ENCODE results near the gene CD47.

CD47 gene

GRCh38 chr3:108036984-108037741, 53.7 kb downstream of the CD47 start:
- no peaks in the 10 kb centered on the region for H3K4me1 ChIP-seq (ENCODE audit: control insufficient read depth, insufficient read depth, low read length, poor library complexity, severe bottlenecking)
- H3K9me3 ChIP-seq (ENCODE audit: control insufficient read depth, low read length) = no peaks in the 10 kb centered on the region
- H3K4me3 ChIP-seq (ENCODE audit: insufficient read depth, low read depth, low read length, poor library complexity, severe bottlenecking) = no peak overlapping the region
- no peak for DNase-seq
- no peak overlapping the region for H3K27ac ChIP-seq (ENCODE audit: insufficient read depth, low read length, poor library complexity, severe bottlenecking)
- H3K36me3 ChIP-seq (ENCODE audit: control insufficient read depth, insufficient read depth, low read length) = peaks cover 48% of the 10 kb centered on the region
- H3K27me3 ChIP-seq (replicated peaks; ENCODE audit: control insufficient read depth, insufficient read depth, low read length, poor library complexity, severe bottlenecking) = no peaks in the 10 kb centered on the region

GRCh38 chr3:108036401-108036800, 54.4 kb downstream of the CD47 start:
- Histone ChIP-seq H3K27ac (ENCODE audit: insufficient read depth, low read length, poor library complexity, severe bottlenecking) (no peak overlapping the region), H3K9me3 (ENCODE audit: control insufficient read depth, low read length) (no peaks in the 10 kb centered on the region)

GRCh38 chr3:108035751-108036150, 55.1 kb downstream of the CD47 start:
- DNase-seq = no peak
- no peaks in the 10 kb centered on the region for H3K4me1 ChIP-seq (ENCODE audit: control insufficient read depth, insufficient read depth, low read length, poor library complexity, severe bottlenecking)
- H3K36me3 ChIP-seq (ENCODE audit: control insufficient read depth, insufficient read depth, low read length) = peaks cover 44% of the 10 kb centered on the region
- no peak overlapping the region for H3K27ac ChIP-seq (ENCODE audit: insufficient read depth, low read length, poor library complexity, severe bottlenecking)
- H3K9me3 ChIP-seq (ENCODE audit: control insufficient read depth, low read length) = no peaks in the 10 kb centered on the region
- H3K4me3 ChIP-seq (ENCODE audit: insufficient read depth, low read depth, low read length, poor library complexity, severe bottlenecking) = no peak overlapping the region
- no peaks in the 10 kb centered on the region for H3K27me3 ChIP-seq (replicated peaks; ENCODE audit: control insufficient read depth, insufficient read depth, low read length, poor library complexity, severe bottlenecking)

More at GRCh38 chr3:108036401-108036800, 54.4 kb downstream of the CD47 start:
- H3K36me3 ChIP-seq (ENCODE audit: control insufficient read depth, insufficient read depth, low read length) = peaks cover 44% of the 10 kb centered on the region
- no peak overlapping the region for H3K4me3 ChIP-seq (ENCODE audit: insufficient read depth, low read depth, low read length, poor library complexity, severe bottlenecking)
- no peaks in the 10 kb centered on the region for H3K4me1 ChIP-seq (ENCODE audit: control insufficient read depth, insufficient read depth, low read length, poor library complexity, severe bottlenecking)
- no peaks in the 10 kb centered on the region for H3K27me3 ChIP-seq (replicated peaks; ENCODE audit: control insufficient read depth, insufficient read depth, low read length, poor library complexity, severe bottlenecking)
- no peak for DNase-seq

- Histone ChIP-seq H3K27me3 (replicated peaks; ENCODE audit: control insufficient read depth, insufficient read depth, low read length, poor library complexity, severe bottlenecking) (no peaks in the 10 kb centered on the region), H3K36me3 (ENCODE audit: control insufficient read depth, insufficient read depth, low read length) (peaks cover 22% of the 10 kb centered on the region), H3K4me3 (ENCODE audit: insufficient read depth, low read depth, low read length, poor library complexity, severe bottlenecking) (no peak overlapping the region), H3K27ac (ENCODE audit: insufficient read depth, low read length, poor library complexity, severe bottlenecking) (no peak overlapping the region), H3K9me3 (ENCODE audit: control insufficient read depth, low read length) (no peaks in the 10 kb centered on the region), H3K4me1 (ENCODE audit: control insufficient read depth, insufficient read depth, low read length, poor library complexity, severe bottlenecking) (no peaks in the 10 kb centered on the region)
- DNase-seq = no peak
These were observed 58.9 kb downstream of the CD47 start for GRCh38 chr3:108031895-108032294.

- Histone ChIP-seq H3K27ac (ENCODE audit: insufficient read depth, low read length, poor library complexity, severe bottlenecking) (no peak overlapping the region), H3K4me1 (ENCODE audit: control insufficient read depth, insufficient read depth, low read length, poor library complexity, severe bottlenecking) (no peaks in the 10 kb centered on the region), H3K4me3 (ENCODE audit: insufficient read depth, low read depth, low read length, poor library complexity, severe bottlenecking) (no peak overlapping the region), H3K27me3 (replicated peaks; ENCODE audit: control insufficient read depth, insufficient read depth, low read length, poor library complexity, severe bottlenecking) (no peaks in the 10 kb centered on the region), H3K9me3 (ENCODE audit: control insufficient read depth, low read length) (no peaks in the 10 kb centered on the region), H3K36me3 (ENCODE audit: control insufficient read depth, insufficient read depth, low read length) (peaks cover 21% of the 10 kb centered on the region)
- DNase-seq = no peak
These were observed 59.9 kb downstream of the CD47 start for GRCh38 chr3:108030960-108031359.

- H3K27ac ChIP-seq (ENCODE audit: insufficient read depth, low read length, poor library complexity, severe bottlenecking) = no peak overlapping the region
- H3K4me1 ChIP-seq (ENCODE audit: control insufficient read depth, insufficient read depth, low read length, poor library complexity, severe bottlenecking) = no peaks in the 10 kb centered on the region
- H3K9me3 ChIP-seq (ENCODE audit: control insufficient read depth, low read length) = no peaks in the 10 kb centered on the region
- no peak for DNase-seq
- no peak overlapping the region for H3K4me3 ChIP-seq (ENCODE audit: insufficient read depth, low read depth, low read length, poor library complexity, severe bottlenecking)
- no peaks in the 10 kb centered on the region for H3K27me3 ChIP-seq (replicated peaks; ENCODE audit: control insufficient read depth, insufficient read depth, low read length, poor library complexity, severe bottlenecking)
- H3K36me3 ChIP-seq (ENCODE audit: control insufficient read depth, insufficient read depth, low read length) = peaks cover 21% of the 10 kb centered on the region
These were observed 61.4 kb downstream of the CD47 start for GRCh38 chr3:108029466-108029865.

GRCh38 chr3:108028896-108029295, 61.9 kb downstream of the CD47 start:
- no peak overlapping the region for H3K27ac ChIP-seq (ENCODE audit: insufficient read depth, low read length, poor library complexity, severe bottlenecking)
- H3K36me3 ChIP-seq (ENCODE audit: control insufficient read depth, insufficient read depth, low read length) = peaks cover 17% of the 10 kb centered on the region
- no peaks in the 10 kb centered on the region for H3K9me3 ChIP-seq (ENCODE audit: control insufficient read depth, low read length)
- no peak overlapping the region for H3K4me3 ChIP-seq (ENCODE audit: insufficient read depth, low read depth, low read length, poor library complexity, severe bottlenecking)
- DNase-seq = no peak
- no peaks in the 10 kb centered on the region for H3K27me3 ChIP-seq (replicated peaks; ENCODE audit: control insufficient read depth, insufficient read depth, low read length, poor library complexity, severe bottlenecking)
- no peaks in the 10 kb centered on the region for H3K4me1 ChIP-seq (ENCODE audit: control insufficient read depth, insufficient read depth, low read length, poor library complexity, severe bottlenecking)

- Histone ChIP-seq H3K27me3 (replicated peaks; ENCODE audit: control insufficient read depth, insufficient read depth, low read length, poor library complexity, severe bottlenecking) (no peaks in the 10 kb centered on the region), H3K27ac (ENCODE audit: insufficient read depth, low read length, poor library complexity, severe bottlenecking) (no peak overlapping the region), H3K36me3 (ENCODE audit: control insufficient read depth, insufficient read depth, low read length) (no peaks in the 10 kb centered on the region), H3K4me3 (ENCODE audit: insufficient read depth, low read depth, low read length, poor library complexity, severe bottlenecking) (no peak overlapping the region), H3K9me3 (ENCODE audit: control insufficient read depth, low read length) (no peaks in the 10 kb centered on the region), H3K4me1 (ENCODE audit: control insufficient read depth, insufficient read depth, low read length, poor library complexity, severe bottlenecking) (no peaks in the 10 kb centered on the region)
- DNase-seq = no peak
These were observed 65.7 kb downstream of the CD47 start for GRCh38 chr3:108025177-108025576.

GRCh38 chr3:108024146-108024850, 66.5 kb downstream of the CD47 start:
- no peak overlapping the region for H3K27ac ChIP-seq (ENCODE audit: insufficient read depth, low read length, poor library complexity, severe bottlenecking)
- DNase-seq = no peak
- H3K4me1 ChIP-seq (ENCODE audit: control insufficient read depth, insufficient read depth, low read length, poor library complexity, severe bottlenecking) = no peaks in the 10 kb centered on the region
- no peaks in the 10 kb centered on the region for H3K9me3 ChIP-seq (ENCODE audit: control insufficient read depth, low read length)
- no peaks in the 10 kb centered on the region for H3K36me3 ChIP-seq (ENCODE audit: control insufficient read depth, insufficient read depth, low read length)
- no peaks in the 10 kb centered on the region for H3K27me3 ChIP-seq (replicated peaks; ENCODE audit: control insufficient read depth, insufficient read depth, low read length, poor library complexity, severe bottlenecking)
- H3K4me3 ChIP-seq (ENCODE audit: insufficient read depth, low read depth, low read length, poor library complexity, severe bottlenecking) = no peak overlapping the region

All from effector memory CD4-positive, alpha-beta T cell (primary cell).